Neural cell (in vitro differentiated cells): Measurements from ENCODE around the gene STEAP4. TPM values are rescaled to one million over a fixed set of nuclear protein-coding genes. Genes with fewer than 3 reads are reported as not detected.

Experiments
- H2AFZ ChIP-seq: fragments of 200-600, 300-800 bp; sonication (generic), shearing (Covaris generic); 2 replicates; pipeline ENCODE4 v1.6.0; 2014; ENCODE audit warnings: low read depth, mild to moderate bottlenecking, antibody characterized with exemption, low read length, moderate library complexity
- H3F3A ChIP-seq: fragments of 200-600 bp; shearing (Covaris generic); 2 replicates; pipeline ENCODE4 v1.6.1; 2016; ENCODE audit warnings: mild to moderate bottlenecking, moderate library complexity, mixed read lengths, antibody characterized with exemption, low read length; ENCODE audit not compliant: insufficient read depth, poor library complexity, severe bottlenecking
- H3K27ac ChIP-seq: fragments of 200-600, 300-800 bp; sonication (generic), shearing (Covaris generic); 2 replicates; pipeline ENCODE4 v1.5.1; 2014; ENCODE audit warnings: mild to moderate bottlenecking, low read length, moderate library complexity
- H3K27me3 ChIP-seq: fragments of 300-800, 200-600 bp; sonication (generic), shearing (Covaris generic); 2 replicates; pipeline ENCODE4 v1.6.0; 2014; ENCODE audit warnings: mild to moderate bottlenecking, low read depth, low read length, moderate library complexity; ENCODE audit not compliant: insufficient read depth
- H3K36me3 ChIP-seq: fragments of 300-800, 200-600 bp; sonication (generic), shearing (Covaris generic); 2 replicates; pipeline ENCODE4 v1.5.1; 2014; ENCODE audit warnings: mild to moderate bottlenecking, antibody characterized with exemption, low read length, moderate library complexity; ENCODE audit not compliant: insufficient read depth
- H3K4me2 ChIP-seq: fragments of 300-800, 200-600 bp; sonication (generic), shearing (Covaris generic); 2 replicates; pipeline ENCODE4 v1.6.0; 2014; ENCODE audit warnings: mild to moderate bottlenecking, low read length
- H3K4me3 ChIP-seq: fragments of 300-800, 200-600 bp; sonication (generic), shearing (Covaris generic); 2 replicates; pipeline ENCODE4 v1.5.1; 2014; ENCODE audit warnings: mild to moderate bottlenecking, low read length, moderate library complexity
- H3K79me2 ChIP-seq: fragments of 200-600 bp; shearing (Covaris generic); replicated peaks from 2 replicates; pipeline ENCODE4 v1.6.0; 2014; ENCODE audit warnings: mild to moderate bottlenecking, low read length, moderate library complexity; ENCODE audit not compliant: insufficient read depth
- H3K9ac ChIP-seq: fragments of 300-800, 200-600 bp; sonication (generic), shearing (Covaris generic); 2 replicates; pipeline ENCODE4 v1.6.1; 2016; ENCODE audit warnings: mild to moderate bottlenecking, low read length, mixed read lengths
- H3K9me2 ChIP-seq: fragments of 200-600 bp; shearing (Covaris generic); 2 replicates; pipeline ENCODE4 v1.6.1; 2016; ENCODE audit warnings: mild to moderate bottlenecking, low read length, mixed read lengths; ENCODE audit not compliant: insufficient read depth
- H3K9me3 ChIP-seq: fragments of 200-600, 300-800 bp; sonication (generic), shearing (Covaris generic); 2 replicates; pipeline ENCODE4 v1.6.1; 2016; ENCODE audit warnings: mild to moderate bottlenecking, mixed run types, low read length, moderate library complexity, mixed read lengths
- H4K20me1 ChIP-seq: fragments of 200-600 bp; shearing (Covaris generic); 2 replicates; pipeline ENCODE4 v1.6.1; 2016; ENCODE audit warnings: mild to moderate bottlenecking, mixed run types; ENCODE audit not compliant: insufficient read depth
- EP300 ChIP-seq: fragments of 450-650 bp; conservative IDR thresholded peaks from 2 replicates; pipeline ENCODE4 v1.6.1; 2014; ENCODE audit warnings: antibody characterized with exemption, mild to moderate bottlenecking, moderate library complexity; ENCODE audit not compliant: poor library complexity, severe bottlenecking
- EZH2 ChIP-seq: fragments of 200-600, 300-800 bp; shearing (Covaris generic), sonication (generic); IDR thresholded peaks from 2 replicates; pipeline ENCODE4 v1.6.1; 2014; ENCODE audit warnings: antibody characterized with exemption, low read length, borderline replicate concordance, mild to moderate bottlenecking; ENCODE audit not compliant: insufficient read depth, poor library complexity, severe bottlenecking
- MXI1 ChIP-seq: fragments of 450-650 bp; conservative IDR thresholded peaks from 2 replicates; pipeline ENCODE4 v1.6.1; 2014; ENCODE audit warnings: antibody characterized with exemption, mild to moderate bottlenecking; ENCODE audit not compliant: poor library complexity, severe bottlenecking
- POLR2AphosphoS5 ChIP-seq: IDR thresholded peaks from 2 replicates; pipeline ENCODE4 v1.6.1; 2012
- RAD21 ChIP-seq: fragments of 450-650 bp; conservative IDR thresholded peaks from 2 replicates; pipeline ENCODE4 v1.6.1; 2014; ENCODE audit warnings: antibody characterized with exemption, mild to moderate bottlenecking, moderate library complexity
- SMC3 ChIP-seq: fragments of 450-650 bp; conservative IDR thresholded peaks from 2 replicates; pipeline ENCODE4 v1.6.1; 2014; ENCODE audit warnings: antibody characterized with exemption, mild to moderate bottlenecking, moderate library complexity; ENCODE audit not compliant: poor library complexity
- TAF1 ChIP-seq: IDR thresholded peaks from 2 replicates; pipeline ENCODE4 v1.6.1; 2012; ENCODE audit warnings: low read depth
- polyA plus RNA-seq: library from polyadenylated mRNA; depleted of rRNA; stranded (reverse); fragments of >200 nt; gene quantifications from 2 replicates; pipeline ENCODE4 v1.2.3, GENCODE V29; 2014
- TF ChIP-seq, protein P1 (sequence below): IDR thresholded peaks from 2 replicates; pipeline ENCODE4 v1.6.1; 2012; ENCODE audit warnings: borderline replicate concordance
- TF ChIP-seq, protein P2 (sequence below): fragments of 450-650 bp; IDR thresholded peaks from 2 replicates; pipeline ENCODE4 v1.5.1; 2014; ENCODE audit warnings: antibody characterized with exemption, mild to moderate bottlenecking, moderate library complexity; ENCODE audit not compliant: poor library complexity, severe bottlenecking

Gene STEAP4
- polyA plus RNA-seq, 1 donor from 2014 or later, result not detected

DNA sequence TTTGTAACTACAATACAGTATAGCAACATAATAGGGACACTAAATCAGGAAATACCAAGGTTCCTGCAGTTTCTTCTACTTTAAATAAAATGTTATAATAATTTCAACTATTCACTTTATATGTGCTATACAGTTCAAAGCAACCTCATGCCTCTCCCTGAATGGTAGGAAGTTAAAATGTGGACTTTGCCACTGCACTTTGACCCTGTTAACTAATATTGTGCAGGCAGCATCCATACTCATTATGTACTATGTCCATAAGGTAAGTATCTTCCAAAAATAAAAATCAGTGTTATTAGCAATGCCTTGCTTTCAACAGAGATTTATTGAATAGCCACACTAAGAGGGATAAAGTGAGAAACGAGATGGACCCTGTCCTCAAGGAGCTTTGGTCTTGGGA, 4.8 kb downstream of the STEAP4 start:
- TF ChIP-seq, protein P1, sequence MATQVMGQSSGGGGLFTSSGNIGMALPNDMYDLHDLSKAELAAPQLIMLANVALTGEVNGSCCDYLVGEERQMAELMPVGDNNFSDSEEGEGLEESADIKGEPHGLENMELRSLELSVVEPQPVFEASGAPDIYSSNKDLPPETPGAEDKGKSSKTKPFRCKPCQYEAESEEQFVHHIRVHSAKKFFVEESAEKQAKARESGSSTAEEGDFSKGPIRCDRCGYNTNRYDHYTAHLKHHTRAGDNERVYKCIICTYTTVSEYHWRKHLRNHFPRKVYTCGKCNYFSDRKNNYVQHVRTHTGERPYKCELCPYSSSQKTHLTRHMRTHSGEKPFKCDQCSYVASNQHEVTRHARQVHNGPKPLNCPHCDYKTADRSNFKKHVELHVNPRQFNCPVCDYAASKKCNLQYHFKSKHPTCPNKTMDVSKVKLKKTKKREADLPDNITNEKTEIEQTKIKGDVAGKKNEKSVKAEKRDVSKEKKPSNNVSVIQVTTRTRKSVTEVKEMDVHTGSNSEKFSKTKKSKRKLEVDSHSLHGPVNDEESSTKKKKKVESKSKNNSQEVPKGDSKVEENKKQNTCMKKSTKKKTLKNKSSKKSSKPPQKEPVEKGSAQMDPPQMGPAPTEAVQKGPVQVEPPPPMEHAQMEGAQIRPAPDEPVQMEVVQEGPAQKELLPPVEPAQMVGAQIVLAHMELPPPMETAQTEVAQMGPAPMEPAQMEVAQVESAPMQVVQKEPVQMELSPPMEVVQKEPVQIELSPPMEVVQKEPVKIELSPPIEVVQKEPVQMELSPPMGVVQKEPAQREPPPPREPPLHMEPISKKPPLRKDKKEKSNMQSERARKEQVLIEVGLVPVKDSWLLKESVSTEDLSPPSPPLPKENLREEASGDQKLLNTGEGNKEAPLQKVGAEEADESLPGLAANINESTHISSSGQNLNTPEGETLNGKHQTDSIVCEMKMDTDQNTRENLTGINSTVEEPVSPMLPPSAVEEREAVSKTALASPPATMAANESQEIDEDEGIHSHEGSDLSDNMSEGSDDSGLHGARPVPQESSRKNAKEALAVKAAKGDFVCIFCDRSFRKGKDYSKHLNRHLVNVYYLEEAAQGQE, result no peak
- TF ChIP-seq MXI1 (no peak), RAD21 (no peak), EZH2 (no peak), EP300 (no peak)
- TF ChIP-seq, protein P2, sequence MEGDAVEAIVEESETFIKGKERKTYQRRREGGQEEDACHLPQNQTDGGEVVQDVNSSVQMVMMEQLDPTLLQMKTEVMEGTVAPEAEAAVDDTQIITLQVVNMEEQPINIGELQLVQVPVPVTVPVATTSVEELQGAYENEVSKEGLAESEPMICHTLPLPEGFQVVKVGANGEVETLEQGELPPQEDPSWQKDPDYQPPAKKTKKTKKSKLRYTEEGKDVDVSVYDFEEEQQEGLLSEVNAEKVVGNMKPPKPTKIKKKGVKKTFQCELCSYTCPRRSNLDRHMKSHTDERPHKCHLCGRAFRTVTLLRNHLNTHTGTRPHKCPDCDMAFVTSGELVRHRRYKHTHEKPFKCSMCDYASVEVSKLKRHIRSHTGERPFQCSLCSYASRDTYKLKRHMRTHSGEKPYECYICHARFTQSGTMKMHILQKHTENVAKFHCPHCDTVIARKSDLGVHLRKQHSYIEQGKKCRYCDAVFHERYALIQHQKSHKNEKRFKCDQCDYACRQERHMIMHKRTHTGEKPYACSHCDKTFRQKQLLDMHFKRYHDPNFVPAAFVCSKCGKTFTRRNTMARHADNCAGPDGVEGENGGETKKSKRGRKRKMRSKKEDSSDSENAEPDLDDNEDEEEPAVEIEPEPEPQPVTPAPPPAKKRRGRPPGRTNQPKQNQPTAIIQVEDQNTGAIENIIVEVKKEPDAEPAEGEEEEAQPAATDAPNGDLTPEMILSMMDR, result no peak
- peaks cover 12% of the 10 kb centered on the region for H3K27me3 ChIP-seq
- H3K9ac ChIP-seq, result no peak overlapping the region
- H2AFZ ChIP-seq, result no peak overlapping the region
- no peak overlapping the region for H3K4me3 ChIP-seq
- no peaks in the 10 kb centered on the region for H3F3A ChIP-seq
- H3K4me2 ChIP-seq, result no peak overlapping the region
- no peak overlapping the region for H3K27ac ChIP-seq
- no peaks in the 10 kb centered on the region for H3K9me2 ChIP-seq
- no peaks in the 10 kb centered on the region for H4K20me1 ChIP-seq
- H3K36me3 ChIP-seq, result no peaks in the 10 kb centered on the region
- H3K9me3 ChIP-seq, result no peaks in the 10 kb centered on the region
- no peaks in the 10 kb centered on the region for H3K79me2 ChIP-seq

DNA sequence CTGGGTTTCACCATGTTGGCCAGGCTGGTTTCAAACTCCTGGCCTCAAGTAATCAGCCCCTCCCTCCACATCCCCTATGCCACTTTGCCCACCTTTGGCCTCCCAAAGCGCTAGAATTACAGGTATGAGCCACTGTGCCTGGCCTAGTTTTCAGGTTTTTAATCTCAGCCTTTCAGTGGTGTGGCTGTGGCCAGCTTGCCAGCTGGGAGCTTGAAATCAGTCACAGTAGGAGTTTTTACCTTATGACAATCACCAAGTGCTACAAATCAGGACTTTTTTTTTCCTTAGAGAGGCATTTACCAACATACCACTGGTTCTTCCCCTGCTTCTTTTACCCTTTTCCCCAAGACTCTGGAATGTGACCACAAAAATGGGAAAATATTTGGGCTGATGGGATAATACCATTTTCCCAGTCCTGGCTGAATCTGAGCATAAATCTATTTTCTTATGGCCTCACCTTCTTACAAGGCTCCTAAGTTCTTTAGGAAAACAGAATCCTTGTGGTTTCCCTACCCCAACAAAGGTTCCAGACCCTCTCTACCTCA, 6.2 kb downstream of the STEAP4 start:
- H3K4me2 ChIP-seq, result no peak overlapping the region
- H3K27ac ChIP-seq, result no peak overlapping the region
- no peaks in the 10 kb centered on the region for H3K9me2 ChIP-seq
- H3K9me3 ChIP-seq, result no peaks in the 10 kb centered on the region
- no peaks in the 10 kb centered on the region for H3K79me2 ChIP-seq
- TF ChIP-seq, protein P2, result no peak
- TF ChIP-seq MXI1 (no peak), EZH2 (no peak), EP300 (no peak), TAF1 (no peak), RAD21 (no peak), POLR2AphosphoS5 (no peak), SMC3 (no peak)
- TF ChIP-seq, protein P1, result no peak
- no peaks in the 10 kb centered on the region for H3K36me3 ChIP-seq
- H3K9ac ChIP-seq, result no peak overlapping the region
- H4K20me1 ChIP-seq, result no peaks in the 10 kb centered on the region
- H3K4me3 ChIP-seq, result no peak overlapping the region
- H3F3A ChIP-seq, result no peaks in the 10 kb centered on the region
- no peak overlapping the region for H2AFZ ChIP-seq
- no peaks in the 10 kb centered on the region for H3K27me3 ChIP-seq
